NCI-H146 (cell line): Measurements from ENCODE around the gene RNF31.
"Not testable (repeated sequence)": the region's sequence is repeated elsewhere in the genome, so short reads cannot be mapped to it uniquely, and the experiment has no call there.

Experiments
- DNase-seq: peaks from one replicate; lab custom pipeline; 2025; lab: John Stamatoyannopoulos, UW

The RNF31 gene

DNA sequence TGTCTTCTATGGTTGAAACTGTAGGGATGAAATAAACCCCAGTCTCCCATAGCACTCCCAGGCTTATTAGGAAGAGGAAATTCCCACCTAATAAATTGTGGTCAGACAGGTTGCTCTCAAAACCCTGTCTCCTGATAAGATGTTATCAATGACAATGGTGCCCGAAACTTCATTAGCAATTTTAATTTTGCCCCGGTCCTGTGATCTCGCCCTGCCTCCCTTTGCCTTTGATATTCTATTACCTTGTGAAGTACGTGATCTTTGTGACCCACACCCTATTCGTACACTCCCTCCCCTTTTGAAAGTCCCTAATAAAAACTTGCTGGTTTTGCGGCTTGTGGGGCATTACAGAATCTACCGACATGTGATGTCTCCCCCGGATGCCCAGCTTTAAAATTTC lies 55.2 kb downstream of the RNF31 start:
- not testable (repeated sequence) for DNase-seq

- DNase-seq, result not testable (repeated sequence)
Observed at GRCh38 chr14:24203249-24203886, 56.1 kb downstream of the RNF31 start.

GRCh38 chr14:24204163-24205146 lies 57.2 kb downstream of the RNF31 start:
- DNase-seq, result no peak

DNA sequence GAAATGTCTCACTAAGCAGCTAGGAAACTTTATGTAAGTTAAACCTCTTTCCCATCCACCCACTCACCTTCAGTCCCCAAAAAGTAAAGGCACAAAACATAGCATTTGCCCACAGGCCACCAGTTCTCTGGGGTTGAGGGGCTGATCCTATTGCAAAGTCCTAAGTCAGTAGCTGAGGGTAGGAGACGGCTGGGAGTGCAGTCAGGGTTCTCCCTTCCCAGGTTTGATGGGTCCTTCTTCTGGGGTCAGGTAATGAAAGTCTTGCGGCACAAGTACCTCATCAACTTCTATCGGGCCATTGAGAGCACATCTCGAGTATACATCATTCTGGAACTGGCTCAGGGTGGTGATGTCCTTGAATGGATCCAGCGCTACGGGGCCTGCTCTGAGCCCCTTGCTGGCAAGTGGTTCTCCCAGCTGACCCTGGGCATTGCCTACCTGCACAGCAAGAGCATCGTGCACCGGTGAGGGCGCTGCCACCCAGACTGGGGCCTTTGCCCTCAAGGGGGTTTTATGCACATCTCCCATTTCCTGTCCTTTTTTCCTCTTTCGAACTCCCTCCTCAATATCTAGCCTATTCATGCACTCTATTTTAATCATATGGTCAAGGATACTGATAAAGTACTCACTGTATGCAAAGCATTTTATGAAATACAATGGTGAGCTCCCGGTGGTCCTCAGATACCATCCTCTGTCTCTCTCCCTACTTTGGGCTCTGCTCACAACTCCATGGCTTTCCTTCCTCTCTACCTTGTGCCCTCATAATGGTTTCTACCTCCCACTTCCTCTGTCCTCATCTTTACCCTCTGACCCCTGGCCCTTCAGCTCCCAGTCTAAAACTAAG lies 59.2 kb downstream of the RNF31 start:
- no peak for DNase-seq

DNA sequence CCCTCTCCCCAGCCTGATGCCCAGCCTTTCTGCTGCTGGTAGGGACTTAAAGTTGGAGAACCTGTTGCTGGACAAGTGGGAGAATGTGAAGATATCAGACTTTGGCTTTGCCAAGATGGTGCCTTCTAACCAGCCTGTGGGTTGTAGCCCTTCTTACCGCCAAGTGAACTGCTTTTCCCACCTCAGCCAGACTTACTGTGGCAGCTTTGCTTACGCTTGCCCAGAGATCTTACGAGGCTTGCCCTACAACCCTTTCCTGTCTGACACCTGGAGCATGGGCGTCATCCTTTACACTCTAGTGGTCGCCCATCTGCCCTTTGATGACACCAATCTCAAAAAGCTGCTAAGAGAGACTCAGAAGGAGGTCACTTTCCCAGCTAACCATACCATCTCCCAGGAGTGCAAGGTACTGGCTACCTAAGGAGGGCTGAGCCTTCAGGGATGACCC lies 59.8 kb downstream of the RNF31 start:
- DNase-seq, result no peak

DNA sequence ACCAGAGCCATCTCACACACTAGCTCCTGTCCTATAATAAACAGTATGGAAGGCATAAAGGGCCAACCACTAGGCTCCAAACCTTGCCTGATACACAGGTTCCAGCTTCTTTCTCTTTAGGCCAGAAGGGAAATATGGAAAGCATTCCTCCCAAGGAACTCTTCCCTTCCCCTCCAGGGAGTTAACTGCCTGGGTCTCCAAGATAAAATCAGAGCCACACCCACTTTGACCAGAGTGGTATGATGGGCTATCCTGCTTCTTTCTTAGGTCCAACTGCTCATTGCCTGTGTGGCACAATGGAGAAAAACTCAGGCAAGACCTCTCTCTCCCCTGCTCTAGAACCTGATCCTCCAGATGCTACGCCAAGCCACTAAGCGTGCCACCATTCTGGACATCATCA lies 60.3 kb downstream of the RNF31 start:
- no peak for DNase-seq
